ENCODE measurements around the gene MTHFD1L.

The MTHFD1L gene

DNA sequence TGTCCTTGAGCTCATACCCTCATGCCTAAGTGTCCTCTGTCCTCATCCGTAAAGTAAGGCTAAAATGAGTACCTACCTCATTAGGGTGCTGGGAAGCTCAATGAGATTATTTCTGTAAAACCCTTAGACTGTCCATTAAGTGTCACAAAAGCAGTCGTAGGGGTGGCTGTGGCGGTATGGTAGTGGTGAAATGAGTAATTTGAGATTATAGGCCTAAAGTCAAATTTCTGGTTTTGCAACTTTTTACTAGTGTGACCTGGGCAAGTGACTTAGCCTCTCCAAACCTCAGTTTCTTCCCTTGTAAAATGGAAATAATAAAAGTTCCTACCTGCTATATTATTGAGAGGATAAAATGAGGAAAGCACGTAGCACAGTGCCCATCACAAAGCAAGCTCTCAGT lies 226.1 kb downstream of the MTHFD1L start:
- intact Hi-C loops (cut with DNase I), result no loop called here

DNA sequence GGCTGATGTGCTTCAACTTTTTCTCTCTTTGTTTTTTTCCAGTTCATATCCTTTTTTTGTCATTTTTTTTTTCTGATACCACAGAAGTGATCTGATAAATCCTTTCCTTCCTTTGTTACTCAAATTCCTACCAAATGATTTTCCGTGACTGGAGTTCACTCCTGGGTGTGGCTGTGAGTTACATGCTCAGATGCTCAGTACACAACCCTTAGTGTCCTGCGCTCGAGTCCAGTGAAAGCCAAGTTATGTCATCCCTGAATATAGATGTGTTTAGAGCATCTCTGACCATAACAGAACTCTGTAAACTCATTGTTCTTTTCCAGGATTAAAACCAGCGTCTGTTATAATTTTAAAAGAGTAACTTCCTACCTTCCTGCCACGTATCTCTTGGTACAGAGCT lies 227.1 kb downstream of the MTHFD1L start:
- DNase-seq, result no peak
- intact Hi-C loops (cut with DNase I), result no loop called here

More for the DNA sequence above, 226.1 kb downstream of the MTHFD1L start:
- DNase-seq, result no peak

DNA sequence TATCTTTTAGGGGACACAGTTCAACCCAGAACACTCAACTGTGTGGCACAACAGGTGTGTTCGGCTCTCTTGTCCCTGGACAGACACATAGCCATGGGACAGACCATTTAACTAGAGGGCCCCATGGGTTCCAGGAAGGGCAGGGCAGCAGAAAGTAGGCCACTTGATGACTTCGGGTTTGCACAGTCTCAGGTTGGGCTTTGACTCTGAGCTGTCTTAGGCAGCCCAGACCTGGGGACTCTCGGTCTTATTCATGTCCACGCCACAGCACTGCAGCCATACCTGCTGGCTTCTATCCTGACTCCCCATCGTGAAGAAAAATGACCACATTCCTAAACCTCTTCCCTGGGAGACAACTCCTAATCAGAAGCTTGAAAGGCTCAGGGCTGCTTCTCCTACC lies 228.2 kb downstream of the MTHFD1L start:
- intact Hi-C loops (cut with DNase I), result no loop called here
- no peak for DNase-seq

DNA sequence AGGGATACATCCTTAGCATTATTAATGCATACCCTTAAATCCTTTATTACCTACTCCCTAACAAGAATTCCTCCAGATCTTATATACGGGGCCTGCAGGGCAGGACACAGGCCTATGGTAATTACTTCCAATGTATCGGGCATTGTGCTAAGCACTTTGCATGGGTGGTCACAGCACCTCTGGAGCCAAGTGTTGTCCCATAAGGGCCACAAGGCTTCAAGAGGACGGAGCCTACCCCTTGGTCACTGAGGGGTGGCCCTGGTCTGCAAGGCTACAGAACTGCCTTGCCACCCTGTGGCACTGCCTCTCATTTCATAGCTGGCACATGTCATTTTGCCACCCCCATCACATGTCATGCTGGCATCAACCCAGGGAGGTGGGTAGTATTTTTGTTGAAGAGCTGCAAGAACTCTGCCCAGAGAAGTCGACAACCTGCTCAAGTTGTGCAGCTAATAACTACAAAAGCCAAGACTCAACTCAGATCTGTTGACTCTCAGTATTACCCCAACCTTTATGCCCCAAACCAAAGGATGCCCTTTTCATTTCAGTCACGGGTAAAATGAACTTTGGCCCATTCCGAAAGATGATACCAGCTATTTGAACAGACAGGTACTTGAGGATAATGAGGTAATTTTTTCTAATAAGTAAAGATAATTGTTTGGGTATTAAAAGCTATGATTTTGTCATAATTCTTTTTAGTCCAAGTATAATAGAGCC lies 230.2 kb downstream of the MTHFD1L start:
- no peak for DNase-seq

DNA sequence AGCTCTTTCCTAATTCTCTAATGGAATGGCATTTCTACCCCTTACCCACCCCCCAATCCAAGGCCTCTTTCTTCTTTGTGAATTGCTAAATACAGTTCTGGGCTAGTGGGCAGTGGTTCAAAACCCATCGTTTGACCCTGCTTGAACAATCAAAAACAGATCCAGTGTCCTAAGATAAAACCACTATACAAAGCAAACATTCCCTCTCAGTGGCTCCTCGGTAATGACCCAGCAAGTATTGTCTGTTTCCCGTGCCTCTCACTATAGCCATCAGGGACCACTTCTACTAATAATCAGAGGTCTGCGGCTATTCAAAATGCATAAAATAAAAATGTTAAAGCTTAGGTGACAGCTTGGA lies 230.7 kb downstream of the MTHFD1L start:
- intact Hi-C loops (cut with DNase I), result no loop called here

More for the DNA sequence above, 230.2 kb downstream of the MTHFD1L start:
- intact Hi-C loops (cut with DNase I), result no loop called here

GRCh38 chr6:151096691-151097606 lies 231.4 kb downstream of the MTHFD1L start:
- no peak for DNase-seq

More for the DNA sequence above, 230.7 kb downstream of the MTHFD1L start:
- DNase-seq, result no peak

GRCh38 chr6:151098166-151098565 lies 232.7 kb downstream of the MTHFD1L start:
- intact Hi-C loops (cut with DNase I), result no loop called here
- DNase-seq, result no peak

More at GRCh38 chr6:151096691-151097606, 231.4 kb downstream of the MTHFD1L start:
- intact Hi-C loops (cut with DNase I), result no loop called here

GRCh38 chr6:151100326-151100725 lies 234.8 kb downstream of the MTHFD1L start:
- no peak for DNase-seq
- intact Hi-C loops (cut with DNase I), result no loop called here

GRCh38 chr6:151101161-151101815 lies 235.8 kb downstream of the MTHFD1L start:
- DNase-seq, result no peak
- intact Hi-C loops (cut with DNase I), result no loop called here

GRCh38 chr6:151101816-151102694 lies 236.6 kb downstream of the MTHFD1L start:
- intact Hi-C loops (cut with DNase I), result no loop called here
- no peak for DNase-seq

GRCh38 chr6:151103266-151103665 lies 237.8 kb downstream of the MTHFD1L start:
- DNase-seq, result no peak
- intact Hi-C loops (cut with DNase I), result no loop called here

- intact Hi-C loops (cut with DNase I), result no loop called here
- DNase-seq, result no peak
These were observed 242.5 kb downstream of the MTHFD1L start for GRCh38 chr6:151107897-151108427.

DNA sequence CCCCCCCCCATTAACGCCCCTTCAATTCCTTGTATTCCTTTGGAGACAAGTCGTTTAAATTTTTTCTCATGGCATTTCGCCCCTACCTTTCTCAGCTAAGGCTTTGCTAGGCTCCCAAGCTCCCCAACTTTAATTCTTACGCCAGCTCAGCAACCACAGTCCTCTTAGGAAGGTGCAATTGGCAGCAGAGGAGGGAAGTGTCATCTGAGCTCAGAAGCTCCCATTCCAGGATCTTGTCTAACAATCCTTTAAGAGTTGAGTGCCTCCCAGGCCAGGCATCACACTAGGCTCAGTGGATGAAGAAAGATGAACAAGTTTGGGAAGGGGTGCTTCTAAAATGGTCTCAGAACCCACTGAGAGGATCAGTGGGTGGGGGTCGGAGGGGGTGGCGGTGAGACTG lies 243.0 kb downstream of the MTHFD1L start:
- DNase-seq, result no peak
- intact Hi-C loops (cut with DNase I), result no loop called here

- intact Hi-C loops (cut with DNase I), result no loop called here
- no peak for DNase-seq
These were observed 243.9 kb downstream of the MTHFD1L start for GRCh38 chr6:151109361-151109760.

- no peak for DNase-seq
- intact Hi-C loops (cut with DNase I), result no loop called here
These were observed 244.5 kb downstream of the MTHFD1L start for GRCh38 chr6:151109869-151110575.

DNA sequence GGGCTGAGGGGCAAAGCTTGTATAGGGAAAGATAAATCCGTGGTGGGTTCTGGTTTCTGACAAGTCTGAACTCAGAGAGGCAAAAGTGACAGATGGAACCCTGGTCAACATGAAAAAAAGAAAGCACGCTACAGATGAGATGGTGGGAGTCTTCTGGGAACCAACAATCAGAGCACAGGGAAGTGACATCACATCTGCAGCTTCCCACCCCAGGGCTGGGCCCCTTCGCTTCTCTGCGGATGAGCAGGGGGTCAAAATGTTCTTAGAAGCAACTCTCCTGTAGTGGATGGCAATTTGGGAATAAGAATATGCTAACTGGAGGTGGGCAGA lies 245.0 kb downstream of the MTHFD1L start:
- no peak for DNase-seq
- intact Hi-C loops (cut with DNase I), result no loop called here

- no peak for DNase-seq
- intact Hi-C loops (cut with DNase I), result no loop called here
These were observed 246.2 kb downstream of the MTHFD1L start for GRCh38 chr6:151111670-151112069.

DNA sequence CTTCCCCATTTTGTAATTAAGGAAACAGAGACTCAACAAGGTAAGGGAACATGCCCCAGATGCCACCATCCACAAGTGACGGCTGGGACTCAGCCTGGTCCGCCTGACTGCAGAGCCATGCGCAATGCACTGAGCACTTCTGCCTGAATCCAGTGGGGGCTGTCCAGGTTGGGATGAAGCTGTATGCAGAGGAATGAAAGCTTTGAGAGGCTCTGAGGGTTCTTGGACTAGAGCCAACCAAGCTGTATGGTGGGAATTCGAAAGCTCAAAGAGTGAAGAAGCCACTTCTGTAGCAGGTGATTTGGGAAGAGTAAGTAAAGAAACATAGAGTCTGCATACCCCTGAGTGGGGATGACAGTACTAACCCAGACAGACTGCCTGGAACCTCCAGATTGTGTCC lies 246.6 kb downstream of the MTHFD1L start:
- no peak for DNase-seq
- intact Hi-C loops (cut with DNase I), result no loop called here

Data from head of caudate nucleus (tissue), 42 donors.